H1 (cell line): ENCODE measurements around the gene GSE1. TPM values are rescaled to one million over a fixed set of nuclear protein-coding genes. Genes with fewer than 3 reads are reported as not detected.

Experiments
- CTCF ChIA-PET: fragments of 300-600 bp; sonication (Branson Sonifier 250); formaldehyde crosslinking; loops from one replicate; lab custom pipeline; 2021; ENCODE audit not compliant: partially characterized antibody; lab: Charles Lee
- POLR2A ChIA-PET: fragments of 300-600 bp; sonication (Branson Sonifier 250); formaldehyde crosslinking; loops from one replicate; lab custom pipeline; 2021; ENCODE audit warnings: inconsistent platforms; ENCODE audit not compliant: partially characterized antibody; lab: Charles Lee
- DNase-seq, 2 experiments: peaks; one replicate each; pipeline versions ENCODE4 v3.0.0 to v3.0.0-alpha.2; 2010 to 2022; ENCODE audit warnings: low spot score in 2 of 2, low read depth in 1 of 2, mixed read lengths in 1 of 2
- FAIRE-seq: peaks from 2 replicates; lab custom pipeline; 2011; peaks lifted over from hg19 to GRCh38; lab: Jason Lieb, UNC
- H2AFZ ChIP-seq: 2 replicates; pipeline ENCODE4 v1.8.1; 2012; ENCODE audit warnings: low read length, inconsistent platforms
- H2AK5ac ChIP-seq: 2 replicates; pipeline ENCODE4 v1.6.1; 2013; ENCODE audit warnings: low read depth, low read length
- H2BK120ac ChIP-seq: replicated peaks from 2 replicates; pipeline ENCODE3; 2013; ENCODE audit warnings: low read depth, low read length, inconsistent platforms
- H2BK12ac ChIP-seq: 2 replicates; pipeline ENCODE4 v1.6.1; 2013; ENCODE audit warnings: low read depth, low read length
- H2BK15ac ChIP-seq: 2 replicates; pipeline ENCODE4 v1.6.1; 2013; ENCODE audit warnings: low read length
- H2BK20ac ChIP-seq: 2 replicates; pipeline ENCODE4 v1.6.1; 2013; ENCODE audit warnings: low read length
- H2BK5ac ChIP-seq: 2 replicates; pipeline ENCODE4 v1.6.1; 2013; ENCODE audit warnings: low read depth, low read length
- H3K14ac ChIP-seq: 2 replicates; pipeline ENCODE4 v1.6.1; 2013; ENCODE audit warnings: inconsistent platforms; ENCODE audit not compliant: insufficient read length
- H3K18ac ChIP-seq: 2 replicates; pipeline ENCODE4 v1.6.1; 2013; ENCODE audit warnings: low read length; ENCODE audit errors: extremely low read depth
- H3K23ac ChIP-seq: 2 replicates; pipeline ENCODE4 v1.6.1; 2013; ENCODE audit warnings: inconsistent platforms; ENCODE audit not compliant: insufficient read length
- H3K23me2 ChIP-seq: 2 replicates; pipeline ENCODE4 v1.6.1; 2013; ENCODE audit warnings: low read depth, low read length
- H3K27ac ChIP-seq: 2 replicates; pipeline ENCODE4 v1.6.1; 2011; ENCODE audit warnings: low read depth, low read length, inconsistent platforms
- H3K27me3 ChIP-seq, 4 experiments: replicated peaks in 1 of 4; 1 replicate in 1 of 4; 2 replicates in 3 of 4; pipeline versions ENCODE4 v1.6.1 to v1.8.1; 2011 to 2013; ENCODE audit warnings: low read length in 3 of 4, mild to moderate bottlenecking in 3 of 4, inconsistent platforms in 2 of 4, mixed read lengths in 2 of 4, moderate library complexity in 1 of 4; ENCODE audit not compliant: control insufficient read depth in 3 of 4, insufficient read depth in 3 of 4; ENCODE audit errors: extremely low read depth in 1 of 4
- H3K36me3 ChIP-seq, 4 experiments: 2 replicates each; pipeline versions ENCODE4 v1.6.1 to v1.8.1; 2011 to 2013; ENCODE audit warnings: mild to moderate bottlenecking in 4 of 4, low read length in 3 of 4, moderate library complexity in 2 of 4, control low read depth in 1 of 4, inconsistent platforms in 1 of 4; ENCODE audit not compliant: insufficient read depth in 4 of 4, control insufficient read depth in 2 of 4
- H3K4ac ChIP-seq: replicated peaks from 2 replicates; pipeline ENCODE3; 2013; ENCODE audit warnings: low read length, low read depth, mixed read lengths, inconsistent platforms; ENCODE audit not compliant: insufficient read length
- H3K4me1 ChIP-seq, 4 experiments: replicated peaks in 1 of 4; 1 replicate in 1 of 4; 2 replicates in 3 of 4; pipeline versions ENCODE4 v1.6.1 to v1.8.1; 2011 to 2013; ENCODE audit warnings: low read length in 3 of 4, inconsistent platforms in 2 of 4, mixed read lengths in 1 of 4; ENCODE audit not compliant: insufficient read depth in 4 of 4, control insufficient read depth in 3 of 4
- H3K4me2 ChIP-seq, 2 experiments: 2 replicates each; pipeline versions ENCODE4 v1.6.1 to v1.8.1; 2011 to 2013; ENCODE audit warnings: low read depth in 2 of 2, low read length in 2 of 2, control low read depth in 1 of 2, inconsistent platforms in 1 of 2, mild to moderate bottlenecking in 1 of 2; ENCODE audit not compliant: insufficient read depth in 1 of 2
- H3K4me3 ChIP-seq, 4 experiments: fragments of 200-600, 300-600 bp in 1 of 4; sonication (generic), shearing (Covaris generic), sonication (Bioruptor Twin) in 1 of 4; 2 replicates each; pipeline versions ENCODE4 v1.5.1 to v1.8.1; 2011 to 2016; ENCODE audit warnings: low read length in 4 of 4, low read depth in 3 of 4, control low read depth in 2 of 4, inconsistent platforms in 2 of 4, mild to moderate bottlenecking in 2 of 4, mixed read lengths in 1 of 4, moderate library complexity in 1 of 4; ENCODE audit not compliant: insufficient read depth in 2 of 4; ENCODE audit errors: extremely low read depth in 1 of 4
- H3K56ac ChIP-seq: replicated peaks from 2 replicates; pipeline ENCODE3; 2013; ENCODE audit warnings: low read depth, mild to moderate bottlenecking, mixed read lengths, low read length, inconsistent platforms; ENCODE audit not compliant: insufficient read length
- H3K79me1 ChIP-seq: 2 replicates; pipeline ENCODE4 v1.6.1; 2013; ENCODE audit warnings: low read depth, low read length, control low read depth
- H3K79me2 ChIP-seq, 2 experiments: 2 replicates each; pipeline versions ENCODE4 v1.6.1 to v1.8.1; 2012 to 2013; ENCODE audit warnings: low read length in 2 of 2, mild to moderate bottlenecking in 2 of 2, inconsistent platforms in 1 of 2; ENCODE audit not compliant: insufficient read depth in 2 of 2, control insufficient read depth in 1 of 2
- H3K9ac ChIP-seq, 4 experiments: replicated peaks in 1 of 4; 1 replicate in 1 of 4; 2 replicates in 3 of 4; pipeline versions ENCODE4 v1.6.1 to v1.8.1; 2011 to 2013; ENCODE audit warnings: low read depth in 3 of 4, low read length in 3 of 4, control low read depth in 2 of 4, mild to moderate bottlenecking in 2 of 4, moderate library complexity in 2 of 4, inconsistent platforms in 1 of 4; ENCODE audit errors: extremely low read depth in 1 of 4
- H3K9me3 ChIP-seq, 2 experiments: 2 replicates each; pipeline versions ENCODE4 v1.6.1 to v1.8.1; 2012 to 2013; ENCODE audit warnings: mild to moderate bottlenecking in 2 of 2, moderate library complexity in 2 of 2, control low read depth in 1 of 2, inconsistent platforms in 1 of 2, low read depth in 1 of 2, low read length in 1 of 2, mixed read lengths in 1 of 2; ENCODE audit not compliant: insufficient read depth in 2 of 2
- H4K20me1 ChIP-seq, 2 experiments: replicated peaks in 1 of 2; 2 replicates each; pipeline versions ENCODE3 to v1.8.1; 2011 to 2013; ENCODE audit warnings: inconsistent platforms in 2 of 2, low read length in 2 of 2, mild to moderate bottlenecking in 1 of 2; ENCODE audit not compliant: insufficient read depth in 2 of 2, control insufficient read depth in 1 of 2
- H4K5ac ChIP-seq: 2 replicates; pipeline ENCODE4 v1.6.1; 2013; ENCODE audit warnings: low read length, low read depth, mixed read lengths, inconsistent platforms; ENCODE audit not compliant: insufficient read length
- H4K8ac ChIP-seq: 2 replicates; pipeline ENCODE4 v1.8.0; 2013; ENCODE audit warnings: mild to moderate bottlenecking, moderate library complexity, low read length, inconsistent platforms; ENCODE audit not compliant: insufficient read depth; ENCODE audit errors: extremely low read depth
- H4K91ac ChIP-seq: replicated peaks from 2 replicates; pipeline ENCODE3; 2013; ENCODE audit warnings: low read length, mixed read lengths, inconsistent platforms; ENCODE audit not compliant: insufficient read length
- BCL11A ChIP-seq, 2 experiments: IDR thresholded peaks; one replicate each; pipeline ENCODE4 v1.6.1; 2011; ENCODE audit warnings: low read depth in 2 of 2, low read length in 2 of 2, mild to moderate bottlenecking in 2 of 2
- CHD2 ChIP-seq: IDR thresholded peaks from 2 replicates; pipeline ENCODE4 v1.6.1; 2012; ENCODE audit warnings: low read length, improper control_type of control experiment
- HDAC2 ChIP-seq, 2 experiments: fragments of 300-600 bp in 1 of 2; sonication (generic) in 1 of 2; IDR thresholded peaks; 2 replicates each; pipeline ENCODE4 v1.6.1; 2011 to 2012; ENCODE audit warnings: low read depth in 2 of 2, low read length in 2 of 2, mild to moderate bottlenecking in 2 of 2, moderate library complexity in 2 of 2, borderline replicate concordance in 1 of 2, inconsistent platforms in 1 of 2
- HDAC6 ChIP-seq: IDR thresholded peaks from one replicate; pipeline ENCODE4 v1.7.1; 2012; ENCODE audit warnings: low read depth, mild to moderate bottlenecking, inconsistent platforms, low read length, moderate library complexity
- KDM5A ChIP-seq: fragments of 200-600 bp; IDR thresholded peaks from 2 replicates; pipeline ENCODE4 v1.7.1; 2012; ENCODE audit warnings: mild to moderate bottlenecking, low read length, inconsistent platforms, mixed read lengths
- MAFK ChIP-seq: IDR thresholded peaks from 2 replicates; pipeline ENCODE4 v1.6.1; 2012; ENCODE audit warnings: low read depth, mild to moderate bottlenecking, improper control_type of control experiment, low read length
- RFX5 ChIP-seq: IDR thresholded peaks from 2 replicates; pipeline ENCODE4 v1.6.1; 2011; ENCODE audit warnings: low read depth, low read length, improper control_type of control experiment, borderline replicate concordance
- WGBS, 2 experiments: shearing (Covaris generic) in 1 of 2; methylation state at CpG; one replicate each; pipeline versions ENCODE4 v1.1.6 to v1.1.7; 2013 to 2015; ENCODE audit warnings: low lambda C conversion rate in 2 of 2, mixed read lengths in 2 of 2, inconsistent platforms in 1 of 2, low coverage in 1 of 2, missing lambda C conversion rate in 1 of 2; ENCODE audit not compliant: insufficient replicate concordance in 2 of 2, insufficient coverage in 1 of 2, insufficient read length in 1 of 2; ENCODE audit errors: extremely low coverage in 1 of 2, missing lambda C conversion rate in 1 of 2; 5-methylcytosine and 5-hydroxymethylcytosine counted together
- polyA plus RNA-seq, 7 experiments: library from polyadenylated mRNA; depleted of rRNA in 3 of 7; stranded (reverse) in 5 of 7; unstranded in 2 of 7; fragments of >200 nt in 5 of 7; fragments of 200-250 nt in 2 of 7; gene quantifications; 1 replicate in 5 of 7; 2 replicates in 1 of 7; 4 replicates in 1 of 7; pipeline versions ENCODE4 v1.2.1 to v1.2.3, GENCODE V29; 2011 to 2013; ENCODE audit warnings: missing spikeins in 2 of 7, mixed read lengths in 2 of 7
- total RNA-seq: library from RNA; stranded (reverse); fragmentation: NEBNext Ultra II Directional; extraction: Animal tissue kit (Norgen Biotek cat#: 25700); gene quantifications from 2 replicates; pipeline ENCODE4 v1.2.1, GENCODE V29; 2021

Gene GSE1
- total and polyA plus RNA-seq, 2 of the 8 experiments (the other 6 are each of a cell fraction or from before 2014, with no cell fraction given): 26.0 to 65.6 TPM

- POLR2A ChIA-PET: interaction anchor here (1.6 to 1.8 kb wide), 3 partner anchors 8 to 40 kb away, joined by 3 to 11 read pairs (median 3); no protein-coding TSS in a partner anchor
- Histone ChIP-seq H4K91ac (no peak overlapping the region), H2BK15ac (no peak overlapping the region), H3K4me1 (peaks cover 5 to 20% (median 11%) of the 10 kb centered on the region in 4 experiments; a peak in 6 of 7 replicates), H2AFZ (no peak overlapping the region), H3K4me2 (no peak overlapping the region), H2BK12ac (no peak overlapping the region), H2BK20ac (no peak overlapping the region), H3K4ac (no peak overlapping the region), H3K9me3 (peaks cover 0 to 6% of the 10 kb centered on the region in 2 experiments; a peak in 1 of 4 replicates), H3K27me3 (0 out of 7 replicates have a peak, but pooled peaks cover 0 to 3% (median 0%) of the 10 kb centered on the region in 4 experiments), H2AK5ac (no peak overlapping the region), H4K8ac (no peak overlapping the region; the same call in 1 of the 2 replicates), H3K23me2 (peaks cover 11% of the 10 kb centered on the region), H3K18ac (0 out of 2 replicates have a peak overlapping the region, but pooled peaks have one; percentile 48), H4K20me1 (peaks cover 3 to 15% of the 10 kb centered on the region in 2 experiments), H3K14ac (no peak overlapping the region), H3K79me2 (peaks cover 6 to 30% of the 10 kb centered on the region in 2 experiments; a peak in 3 of 4 replicates), H3K56ac (no peak overlapping the region), H3K79me1 (peaks cover 10% of the 10 kb centered on the region), H3K36me3 (no peaks in the 10 kb centered on the region; a peak in 1 of 8 replicates), H3K9ac (no peak overlapping the region), H3K27ac (no peak overlapping the region), H3K23ac (no peak overlapping the region), H2BK120ac (no peak overlapping the region), H3K4me3 (no peak overlapping the region), H2BK5ac (no peak overlapping the region; the same call in 1 of the 2 replicates), H4K5ac (no peak overlapping the region)
- 72% methylated on average over 13 of the region's 21 CpGs; no CpG with 5 or more reads in 1 of the 2 experiments for WGBS, 2 experiments
- no peak for FAIRE-seq
- no peak for DNase-seq
- TF ChIP-seq HDAC6: no peak
- TF ChIP-seq CHD2: no peak
- TF ChIP-seq BCL11A (IDR thresholded peaks at IDR 0.05; ENCODE audit: low read depth in 2 of 2, low read length in 2 of 2): no peak
- TF ChIP-seq HDAC2 (IDR thresholded peaks at IDR 0.05; ENCODE audit: borderline replicate concordance in 1 of 2, low read depth in 2 of 2, low read length in 2 of 2): no peak
- no peak for TF ChIP-seq RFX5
- no peak for TF ChIP-seq MAFK
- TF ChIP-seq KDM5A: no peak
- CTCF ChIA-PET: interaction anchor here (0.6 to 3.3 kb wide), 11 partner anchors 10 to 173 kb away, joined by 3 to 20 read pairs (median 7); no protein-coding TSS in a partner anchor
Observed at GRCh38 chr16:85593494-85594221, 19.5 kb upstream of the GSE1 start.
